ENCODE measurements around the gene LARGE1.

Gene LARGE1

DNA sequence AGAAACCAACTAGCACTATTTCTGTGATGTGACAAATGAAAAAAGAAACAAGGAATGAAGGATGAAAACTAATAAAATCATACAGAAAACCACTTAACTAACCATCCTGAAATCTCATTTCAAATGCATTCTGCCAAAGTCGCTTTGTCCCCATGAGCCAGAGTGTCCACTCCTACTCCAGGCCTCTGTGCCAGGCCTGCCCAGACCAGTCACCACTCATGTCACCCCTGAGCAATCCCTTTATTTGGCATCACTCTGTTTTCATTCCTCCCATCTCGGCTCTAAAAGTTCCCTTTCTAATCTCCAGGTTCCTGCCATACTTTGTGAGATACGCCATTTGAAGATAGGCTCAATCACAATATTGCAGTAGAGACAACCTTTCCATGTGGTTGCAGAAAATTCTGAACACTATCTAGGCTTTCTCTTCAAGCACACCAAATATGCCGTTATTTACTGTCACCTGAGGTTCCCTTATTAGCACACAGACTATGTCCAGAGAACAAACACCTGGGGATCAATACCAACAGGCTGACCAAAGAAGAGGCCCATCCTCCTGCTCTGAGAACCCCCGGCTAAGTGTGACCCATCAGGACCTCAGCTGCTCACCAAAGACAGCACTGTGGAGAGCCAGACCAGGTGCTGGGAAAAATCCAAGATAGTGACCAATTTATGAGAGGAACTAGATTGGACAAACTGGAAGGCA is 202.4 kb downstream of the LARGE1 start:
- no peak for DNase-seq

DNA sequence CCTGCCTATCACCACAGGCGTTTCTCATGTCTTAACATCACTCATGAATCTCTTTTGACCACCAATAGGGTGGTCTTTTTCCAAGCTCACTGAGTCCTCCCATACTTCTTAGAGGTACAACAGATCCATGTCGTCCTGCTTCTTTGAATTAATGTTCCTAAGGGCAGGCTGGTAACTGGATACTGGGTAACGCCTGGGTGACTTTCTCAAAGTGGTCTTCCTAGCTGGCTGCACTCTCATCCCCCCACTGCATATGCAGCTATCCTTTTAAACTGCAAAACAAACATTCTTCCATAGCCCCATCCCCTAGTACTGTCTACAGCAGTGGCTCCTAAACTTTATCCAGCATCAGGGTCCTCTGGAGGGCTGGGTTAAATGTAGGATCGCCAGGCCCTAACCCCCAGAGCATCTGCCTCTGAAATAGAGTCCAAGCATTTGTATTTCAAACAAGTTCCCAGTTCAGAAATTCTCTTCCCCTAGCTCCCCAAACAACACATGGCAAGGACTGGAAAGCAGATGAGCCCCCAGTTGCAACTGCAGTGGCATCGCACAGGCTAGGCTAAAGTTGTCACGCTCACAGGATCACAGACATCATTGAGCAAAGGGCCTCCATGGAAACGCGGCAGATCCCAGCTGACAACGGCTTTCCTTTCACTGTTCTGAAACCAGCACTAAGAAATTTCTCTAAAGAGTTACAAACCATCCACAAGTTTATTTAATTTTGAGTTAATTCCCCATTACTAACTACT is 204.9 kb downstream of the LARGE1 start:
- DNase-seq: no peak

DNA sequence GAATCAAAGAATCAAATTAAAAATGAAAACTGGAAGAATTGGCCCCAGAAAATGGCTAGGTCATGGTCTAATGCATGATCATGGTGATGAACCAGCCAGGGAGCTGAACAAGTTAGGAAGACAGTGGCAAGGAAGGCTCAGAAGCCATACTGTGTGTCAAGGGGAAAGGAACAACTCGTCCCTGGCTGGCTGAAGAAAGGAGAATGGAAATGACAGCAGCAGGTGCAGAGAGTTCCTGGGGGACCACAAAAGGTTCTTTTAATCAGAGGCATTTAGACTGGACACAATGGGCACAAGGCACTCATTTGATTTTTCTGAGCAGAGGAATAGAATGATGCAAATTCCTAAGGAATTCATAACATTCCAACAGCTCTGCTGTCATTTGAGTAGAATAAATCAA is 209.9 kb downstream of the LARGE1 start:
- DNase-seq: no peak

DNA sequence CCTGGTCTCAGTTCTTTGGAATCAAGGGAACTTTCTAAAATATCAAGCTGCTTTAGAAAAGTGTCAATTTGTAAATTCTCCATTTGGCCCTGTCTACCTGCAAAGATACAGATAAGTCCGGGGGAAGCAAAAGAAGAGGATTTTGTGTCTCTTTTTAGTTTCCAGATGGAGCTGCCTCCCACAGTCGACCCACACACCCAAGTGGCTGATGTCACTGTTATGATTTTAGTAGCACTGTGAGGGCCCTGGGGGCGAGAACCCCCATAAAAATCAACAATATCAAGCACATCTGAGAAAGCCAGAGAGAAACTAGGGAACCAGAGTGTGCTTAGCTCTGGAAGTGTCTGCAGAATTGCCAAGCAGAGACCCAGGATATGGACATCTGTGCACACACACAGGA is 212.7 kb downstream of the LARGE1 start:
- DNase-seq: no peak

DNA sequence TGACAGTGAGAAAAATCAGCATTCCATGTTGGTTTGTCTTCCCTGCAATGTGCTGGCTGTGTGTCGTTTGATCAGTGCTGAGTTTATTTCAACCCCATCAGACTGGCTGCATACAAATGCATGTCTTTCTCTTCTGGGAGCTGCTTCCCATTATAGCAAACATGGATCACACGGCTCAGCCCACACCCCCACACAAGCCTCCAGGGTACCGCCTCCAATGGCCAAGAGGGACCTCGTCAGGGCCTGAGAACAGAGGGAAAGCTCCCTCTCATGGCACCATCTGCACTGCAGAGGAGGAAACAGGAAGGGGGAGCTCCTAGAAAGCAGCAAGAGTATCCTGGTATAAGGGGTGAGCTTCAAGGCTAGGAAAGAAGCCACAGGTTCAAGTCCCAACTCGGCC is 214.2 kb downstream of the LARGE1 start:
- DNase-seq: no peak

DNA sequence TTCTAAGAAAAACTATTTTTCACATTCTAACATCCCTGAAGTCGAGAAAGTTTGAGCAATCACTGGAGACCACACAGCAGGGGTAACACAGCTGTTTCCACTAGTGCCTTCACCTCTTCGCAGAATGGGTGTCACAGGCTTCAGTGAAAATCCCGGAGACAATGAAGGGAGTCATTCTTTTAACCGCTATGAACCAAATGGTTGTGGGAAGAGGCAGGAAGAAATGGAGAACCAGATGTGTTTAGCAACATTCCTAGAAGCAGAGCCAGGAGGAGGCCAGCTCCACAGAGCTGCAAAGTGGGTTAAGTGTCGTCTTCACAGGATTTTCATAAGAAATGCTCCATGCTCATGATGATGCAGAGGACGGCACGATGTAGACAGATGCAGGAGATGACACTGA is 221.1 kb downstream of the LARGE1 start:
- no peak for DNase-seq

DNA sequence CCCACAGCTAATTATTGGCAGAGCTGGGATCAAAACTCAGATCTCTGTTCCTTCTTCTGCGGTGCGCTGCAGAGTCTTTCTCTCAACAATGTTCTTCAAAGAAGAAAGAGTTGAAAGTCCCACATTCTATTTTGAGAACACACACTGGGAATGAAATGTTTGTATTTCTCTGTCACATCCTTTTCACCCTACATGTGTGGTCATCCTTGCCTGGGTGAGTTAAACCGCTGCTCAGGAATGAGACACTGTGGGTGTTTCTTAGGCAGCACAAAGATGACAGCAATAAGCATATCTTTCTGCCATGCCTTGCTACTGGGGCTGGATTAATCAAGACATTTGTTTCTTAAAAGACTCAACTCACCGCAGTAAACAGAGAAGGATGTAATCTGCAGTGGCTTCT is 222.6 kb downstream of the LARGE1 start:
- DNase-seq: no peak

DNA sequence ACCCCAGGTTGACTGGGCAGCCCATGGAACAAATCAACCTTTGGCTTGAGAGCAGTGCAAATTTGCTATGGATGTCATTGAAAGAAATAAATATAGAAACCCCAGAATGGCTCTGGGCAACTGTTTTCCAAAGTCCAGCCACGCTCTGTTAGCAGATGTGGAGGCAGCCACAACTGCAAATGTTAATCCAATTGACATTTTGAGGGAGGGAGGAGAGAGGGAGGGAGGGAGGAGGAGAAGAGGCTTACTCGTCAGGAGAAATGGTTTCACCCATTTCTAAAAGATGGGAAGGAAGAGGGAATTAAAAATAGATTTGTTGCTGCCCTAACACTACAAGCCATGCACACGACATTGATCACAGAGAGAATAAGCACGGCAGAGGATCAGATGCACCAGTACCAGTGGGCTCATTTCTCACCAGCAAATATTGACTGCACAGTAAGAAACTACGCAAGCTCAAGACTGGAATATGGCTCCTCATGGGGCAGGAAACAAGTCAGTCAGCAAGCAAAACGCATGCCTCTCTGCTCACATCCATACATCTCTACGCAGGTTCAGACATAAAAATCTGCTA is 229.1 kb downstream of the LARGE1 start:
- DNase-seq: no peak

DNA sequence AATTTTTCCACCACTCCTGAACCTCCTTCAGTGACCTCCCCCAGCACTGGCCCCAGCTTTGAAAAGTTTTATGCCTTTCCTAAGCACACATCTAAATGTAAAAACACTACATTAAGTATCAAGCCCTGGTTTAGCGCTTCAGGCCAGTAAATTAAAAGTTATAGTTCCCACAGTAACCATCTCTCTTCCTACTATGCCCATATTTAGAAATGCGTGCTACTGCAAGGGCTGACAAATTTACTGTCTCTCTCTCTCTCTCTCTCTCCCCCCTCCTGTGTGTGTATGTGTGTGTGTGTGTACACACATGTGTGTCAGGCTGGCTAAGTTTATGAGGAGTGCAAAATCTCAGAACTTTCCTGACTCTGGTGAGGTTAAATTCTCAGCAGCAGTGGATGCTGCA is 231.4 kb downstream of the LARGE1 start:
- DNase-seq: no peak

DNA sequence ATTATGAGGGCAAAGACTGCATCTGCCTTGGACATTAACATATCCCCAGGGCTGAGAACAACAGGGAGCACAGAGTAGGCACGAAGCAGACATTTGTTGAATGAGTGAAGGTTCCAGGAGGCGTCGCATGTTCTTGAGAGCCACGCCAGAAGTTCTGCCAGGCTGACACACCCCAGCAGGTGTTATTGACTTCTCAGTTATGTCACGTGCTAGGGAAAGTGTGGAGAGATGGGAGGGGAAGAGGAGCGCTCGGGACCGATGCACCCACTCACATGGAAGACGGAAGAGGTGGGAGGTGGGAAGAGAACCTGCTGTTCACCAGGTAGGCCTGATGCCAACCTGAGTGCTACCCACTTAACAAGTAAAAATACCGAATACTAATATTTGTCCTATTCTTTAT is 232.8 kb downstream of the LARGE1 start:
- DNase-seq: no peak

DNA sequence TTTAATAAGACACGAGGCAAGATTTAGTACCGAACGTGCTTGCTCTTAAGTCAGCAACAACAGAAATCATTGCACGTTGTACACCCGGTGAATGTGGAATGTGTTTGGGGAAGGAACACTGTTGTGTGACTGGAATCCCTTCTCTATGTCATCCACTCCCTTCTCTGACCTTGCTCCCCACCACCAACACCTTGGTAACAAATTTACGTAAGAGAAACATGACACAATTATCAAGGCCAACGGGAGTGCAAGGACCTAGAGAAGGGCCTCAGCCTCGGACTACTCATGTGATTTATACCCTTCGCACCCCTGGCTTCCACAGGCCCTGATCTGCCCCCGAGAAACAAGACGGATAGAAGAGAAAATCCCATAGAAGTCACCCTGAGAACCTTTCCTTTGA is 236.2 kb downstream of the LARGE1 start:
- DNase-seq: no peak

DNA sequence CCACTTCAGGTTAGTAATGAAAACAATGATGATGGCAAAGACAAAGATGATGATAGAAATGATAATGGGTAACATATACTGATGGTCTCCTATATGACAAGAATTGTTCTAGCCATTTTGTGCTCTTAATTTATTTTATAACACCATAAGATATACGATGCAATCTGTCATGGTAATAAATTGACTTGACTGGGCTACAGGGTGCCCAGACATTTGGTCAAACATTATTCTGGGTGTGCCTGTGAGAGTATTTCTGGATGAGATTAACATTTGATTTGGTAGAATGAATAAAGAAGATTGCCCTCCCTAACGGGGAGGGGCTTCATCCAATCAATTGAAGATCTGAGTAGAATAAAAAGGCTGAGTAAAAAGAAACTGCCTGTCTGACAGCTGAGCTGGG is 237.3 kb downstream of the LARGE1 start:
- DNase-seq: no peak

DNA sequence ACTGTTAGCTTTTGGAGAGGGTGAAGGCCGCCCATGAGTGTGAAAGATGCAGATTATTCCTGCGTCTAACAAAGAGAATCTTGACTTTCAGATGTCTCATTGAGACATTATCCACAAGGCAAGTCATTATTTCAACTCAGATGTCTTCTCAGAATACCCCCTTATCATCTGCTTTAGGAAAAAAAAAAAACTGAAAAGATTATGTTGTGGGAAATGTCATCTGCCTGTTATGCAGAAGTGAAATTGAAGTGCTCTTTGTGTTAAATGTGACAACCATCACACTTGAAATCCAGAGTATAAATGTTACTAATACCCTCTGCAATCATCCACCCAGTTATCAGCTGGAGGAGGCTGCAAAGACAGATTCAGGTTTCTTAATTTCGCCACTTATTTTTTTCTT is 239.6 kb downstream of the LARGE1 start:
- no peak for DNase-seq

DNA sequence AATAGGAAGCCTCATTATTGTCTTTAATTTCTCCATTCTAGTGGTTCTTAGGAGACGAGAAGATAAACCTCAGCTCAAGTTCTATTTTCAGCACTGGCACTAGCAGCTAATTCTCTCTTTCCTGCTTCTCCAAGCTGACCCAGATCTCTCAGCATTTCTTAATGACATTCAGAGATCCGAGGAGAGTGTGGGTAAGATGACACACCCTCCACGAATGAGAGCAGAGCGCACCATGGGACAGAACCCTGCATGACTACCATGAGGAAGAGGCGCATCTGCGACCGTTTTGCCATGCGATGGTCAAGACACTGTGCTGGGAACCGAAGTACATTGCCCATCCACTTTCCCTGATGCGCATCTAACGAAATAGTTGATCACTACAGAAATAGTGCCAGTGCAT is 241.8 kb downstream of the LARGE1 start:
- no peak for DNase-seq

DNA sequence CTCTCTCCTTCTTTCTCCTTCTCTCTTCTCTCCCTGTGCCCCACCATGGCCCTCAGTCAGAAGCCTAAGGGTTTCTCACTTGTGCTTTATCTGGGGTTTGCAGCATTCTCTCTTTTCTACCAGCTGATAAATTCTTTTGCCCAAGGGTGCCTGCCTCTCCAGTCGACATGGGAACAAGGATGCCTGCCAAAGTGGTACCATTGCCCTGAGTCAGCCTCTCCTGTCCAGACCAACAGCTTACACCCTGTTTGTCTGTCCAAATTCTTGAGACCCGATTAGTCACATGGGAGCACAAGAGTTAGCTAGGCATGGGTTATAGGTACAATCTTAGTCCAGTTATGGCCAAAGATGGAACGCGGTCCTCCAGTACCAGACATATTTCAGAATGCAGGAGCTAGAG is 242.7 kb downstream of the LARGE1 start:
- no peak for DNase-seq

DNA sequence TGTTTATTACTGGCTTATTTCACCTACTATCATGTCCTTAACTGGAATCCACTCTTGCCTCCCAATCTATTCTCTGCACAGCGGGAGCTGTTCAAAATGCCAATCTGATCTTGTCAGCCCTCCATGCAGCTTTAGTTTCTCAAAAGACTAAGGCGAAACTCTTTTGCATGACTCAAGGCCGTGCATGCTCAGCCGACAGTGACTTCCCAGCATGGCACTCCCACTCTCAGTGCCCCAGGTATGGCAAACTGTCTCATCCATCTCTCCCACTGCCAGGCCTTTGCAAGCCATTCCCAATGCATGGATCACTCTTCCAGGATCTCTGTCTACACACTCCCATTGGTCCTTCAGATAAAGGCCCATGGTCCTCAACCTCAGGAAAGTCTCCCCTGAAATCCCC is 245.9 kb downstream of the LARGE1 start:
- DNase-seq: no peak

DNA sequence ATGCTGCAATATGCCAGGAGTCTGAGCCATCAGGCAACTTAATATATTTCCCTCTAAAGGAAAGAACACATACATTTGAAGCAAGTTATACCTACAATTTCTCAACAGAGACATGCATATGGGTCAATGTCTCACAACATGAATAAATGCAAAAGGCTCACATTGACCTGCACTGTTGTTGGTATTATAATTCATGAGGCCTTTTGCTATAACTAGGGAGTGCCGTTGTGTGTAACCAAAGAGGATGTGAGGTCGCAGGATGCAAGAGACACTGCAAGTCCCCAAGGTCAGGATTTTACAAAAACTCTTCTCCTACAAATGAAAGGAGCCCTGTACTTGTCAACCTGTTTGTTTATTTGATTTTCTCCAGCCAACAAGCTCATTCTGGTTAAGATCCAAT is 250.5 kb downstream of the LARGE1 start:
- no peak for DNase-seq

DNA sequence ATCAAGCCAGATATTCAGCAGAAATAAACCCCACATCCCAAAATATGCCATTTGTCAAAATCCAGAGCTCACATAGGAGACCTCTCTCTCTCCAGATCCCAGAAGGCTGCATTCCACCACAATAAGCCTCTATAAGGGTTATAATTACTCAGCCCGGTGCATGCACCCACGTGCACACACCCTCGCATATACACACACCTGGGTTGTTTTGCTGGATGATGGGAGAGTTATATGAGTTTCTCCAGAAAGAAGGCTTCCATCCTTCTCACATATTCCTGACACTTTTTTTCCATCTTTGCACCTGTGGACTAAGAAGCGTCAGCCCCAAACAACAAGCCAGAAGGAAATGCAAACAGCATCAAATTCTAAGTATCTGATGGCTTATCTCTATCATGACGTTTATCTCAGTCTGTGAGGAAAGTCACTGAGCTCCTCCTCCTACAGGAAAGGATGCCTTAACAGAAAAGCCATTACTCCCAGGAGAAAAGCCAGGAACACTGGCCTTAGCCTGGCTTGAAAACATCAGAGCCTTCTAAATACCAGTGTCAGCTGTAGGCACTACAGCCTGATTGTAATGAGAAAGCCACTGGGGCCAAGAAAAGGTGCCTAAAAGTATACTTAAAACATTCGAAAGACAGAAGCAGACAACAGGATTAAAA is 253.2 kb downstream of the LARGE1 start:
- no peak for DNase-seq

DNA sequence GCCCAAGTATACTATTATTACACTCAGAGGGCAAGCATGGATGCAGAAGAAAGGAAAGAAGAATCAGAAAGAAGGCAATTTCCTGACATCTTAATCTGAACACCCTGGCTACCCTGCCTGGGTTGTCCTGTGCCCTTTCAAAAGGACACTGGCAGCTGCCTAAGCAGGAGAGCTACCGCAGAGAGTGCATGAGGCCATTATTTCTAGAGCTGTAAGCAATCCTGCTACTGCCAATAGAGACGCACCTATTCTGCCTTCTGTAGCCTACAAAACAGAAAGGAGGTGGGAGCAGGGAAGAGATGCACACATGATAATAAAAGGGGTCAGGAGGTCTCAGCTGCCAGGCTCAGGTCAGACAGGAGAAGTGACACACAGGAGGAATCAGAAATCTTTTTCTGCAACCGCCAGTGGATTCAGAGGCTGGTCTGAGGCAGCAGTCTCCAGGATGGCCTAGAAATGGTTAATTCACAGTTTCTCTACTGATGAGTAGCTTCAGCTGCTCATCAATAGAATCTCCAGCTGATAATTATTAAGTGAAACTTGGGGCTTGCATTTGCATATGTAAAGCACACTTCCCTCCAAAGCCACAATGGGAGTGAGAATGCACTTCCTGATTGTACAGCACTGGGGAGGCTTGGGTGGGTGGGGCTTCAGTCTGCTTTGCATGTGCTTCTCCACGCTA is 253.9 kb downstream of the LARGE1 start:
- DNase-seq: no peak

DNA sequence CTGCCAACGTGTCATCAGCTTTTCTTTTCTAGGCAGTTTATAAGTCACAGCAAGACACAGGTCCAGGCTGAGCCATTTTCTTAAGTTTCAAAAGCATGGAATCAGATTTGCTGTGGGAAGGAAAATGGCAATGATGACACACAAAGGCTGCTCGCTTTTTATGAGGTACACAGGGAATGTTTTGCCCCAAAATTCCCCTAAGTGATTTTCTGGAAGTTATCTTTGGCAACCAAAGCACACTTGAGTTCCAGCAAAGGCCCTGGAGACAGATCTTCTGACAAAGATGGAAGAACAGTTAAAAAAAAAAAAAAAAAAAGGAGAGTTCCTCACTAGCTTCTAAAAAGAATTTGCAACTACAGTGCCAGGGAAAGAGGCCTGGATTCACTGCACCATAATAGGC is 260.8 kb downstream of the LARGE1 start:
- no peak for DNase-seq

DNA sequence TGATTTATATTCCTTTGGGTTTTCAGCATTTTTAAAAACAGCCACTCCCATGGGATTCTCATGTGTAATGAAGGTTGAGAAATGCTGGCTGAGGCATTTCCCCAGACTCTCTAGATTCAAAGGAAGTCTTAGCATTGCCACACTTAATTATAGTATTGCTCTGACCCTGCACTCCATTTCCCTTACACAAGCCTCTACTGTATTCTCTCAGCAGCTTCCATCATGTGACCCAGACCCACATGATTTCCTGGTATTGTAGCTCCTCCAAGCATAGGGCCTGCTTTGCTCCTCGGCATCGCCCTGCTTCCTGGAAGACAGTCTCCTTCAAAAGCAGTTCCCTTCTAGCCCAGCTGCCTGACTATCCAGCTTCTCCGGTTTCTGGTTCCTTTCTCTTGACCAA is 261.5 kb downstream of the LARGE1 start:
- no peak for DNase-seq

DNA sequence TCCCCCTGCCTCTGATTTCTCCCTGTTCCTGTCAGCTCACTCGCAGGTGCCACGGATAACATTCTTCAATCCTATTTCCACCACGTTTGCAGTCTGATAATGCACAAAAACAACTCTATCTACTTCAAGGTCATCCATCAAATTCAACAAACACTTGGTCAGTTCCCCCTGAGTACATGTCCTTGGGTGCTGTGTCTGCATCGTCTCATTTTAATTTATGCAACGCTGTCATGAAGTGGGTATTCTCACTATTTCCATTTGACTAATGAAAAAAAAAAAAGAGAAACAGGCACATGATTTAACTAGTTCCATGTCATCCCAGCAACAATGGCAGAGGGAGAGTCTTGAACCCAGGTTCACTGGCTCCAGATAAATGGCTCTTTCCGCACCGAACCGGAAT is 262.6 kb downstream of the LARGE1 start:
- no peak for DNase-seq

Measured in C1 segment of cervical spinal cord (tissue), 14 donors.